ENCODE measurements around the gene DDX3X. TPM values are rescaled to one million over a fixed set of nuclear protein-coding genes. Genes with fewer than 3 reads are reported as not detected.

The DDX3X gene
- total RNA-seq, 1 experiment from 2014 or later = 228 TPM

DNA sequence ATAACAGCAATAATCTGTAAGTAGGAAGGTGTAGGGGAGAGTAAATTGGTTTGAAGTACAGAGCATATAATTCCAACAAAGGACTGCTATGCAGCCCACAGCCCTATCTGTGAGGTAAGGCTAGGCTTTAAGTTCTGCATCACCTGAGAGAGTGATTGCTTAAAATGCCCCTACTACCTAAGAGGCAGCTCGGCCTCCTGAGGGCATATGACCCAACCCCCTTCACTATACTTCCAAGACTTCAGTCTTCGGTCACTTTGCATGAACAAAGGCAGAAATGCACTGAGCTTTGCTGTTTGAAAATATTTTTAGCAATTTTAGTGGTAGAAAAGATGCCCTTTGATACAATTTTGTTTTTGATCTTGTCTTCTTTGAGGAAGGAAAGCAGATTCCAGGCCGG lies 4.9 kb upstream of the DDX3X start (continued):
- TF ChIP-seq, protein P1, sequence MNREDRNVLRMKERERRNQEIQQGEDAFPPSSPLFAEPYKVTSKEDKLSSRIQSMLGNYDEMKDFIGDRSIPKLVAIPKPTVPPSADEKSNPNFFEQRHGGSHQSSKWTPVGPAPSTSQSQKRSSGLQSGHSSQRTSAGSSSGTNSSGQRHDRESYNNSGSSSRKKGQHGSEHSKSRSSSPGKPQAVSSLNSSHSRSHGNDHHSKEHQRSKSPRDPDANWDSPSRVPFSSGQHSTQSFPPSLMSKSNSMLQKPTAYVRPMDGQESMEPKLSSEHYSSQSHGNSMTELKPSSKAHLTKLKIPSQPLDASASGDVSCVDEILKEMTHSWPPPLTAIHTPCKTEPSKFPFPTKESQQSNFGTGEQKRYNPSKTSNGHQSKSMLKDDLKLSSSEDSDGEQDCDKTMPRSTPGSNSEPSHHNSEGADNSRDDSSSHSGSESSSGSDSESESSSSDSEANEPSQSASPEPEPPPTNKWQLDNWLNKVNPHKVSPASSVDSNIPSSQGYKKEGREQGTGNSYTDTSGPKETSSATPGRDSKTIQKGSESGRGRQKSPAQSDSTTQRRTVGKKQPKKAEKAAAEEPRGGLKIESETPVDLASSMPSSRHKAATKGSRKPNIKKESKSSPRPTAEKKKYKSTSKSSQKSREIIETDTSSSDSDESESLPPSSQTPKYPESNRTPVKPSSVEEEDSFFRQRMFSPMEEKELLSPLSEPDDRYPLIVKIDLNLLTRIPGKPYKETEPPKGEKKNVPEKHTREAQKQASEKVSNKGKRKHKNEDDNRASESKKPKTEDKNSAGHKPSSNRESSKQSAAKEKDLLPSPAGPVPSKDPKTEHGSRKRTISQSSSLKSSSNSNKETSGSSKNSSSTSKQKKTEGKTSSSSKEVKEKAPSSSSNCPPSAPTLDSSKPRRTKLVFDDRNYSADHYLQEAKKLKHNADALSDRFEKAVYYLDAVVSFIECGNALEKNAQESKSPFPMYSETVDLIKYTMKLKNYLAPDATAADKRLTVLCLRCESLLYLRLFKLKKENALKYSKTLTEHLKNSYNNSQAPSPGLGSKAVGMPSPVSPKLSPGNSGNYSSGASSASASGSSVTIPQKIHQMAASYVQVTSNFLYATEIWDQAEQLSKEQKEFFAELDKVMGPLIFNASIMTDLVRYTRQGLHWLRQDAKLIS (CRISPR knock-in tag; IDR thresholded peaks at IDR 0.05; ENCODE audit: borderline replicate concordance) = no peak
- no peak for TF ChIP-seq SP1 (CRISPR knock-in tag; conservative IDR thresholded peaks at IDR 0.05)
- no peak for TF ChIP-seq RORB (CRISPR knock-in tag; IDR thresholded peaks at IDR 0.05)
- TF ChIP-seq ZNF219 (CRISPR knock-in tag; IDR thresholded peaks at IDR 0.05; ENCODE audit: borderline replicate concordance) = no peak
- no peak for TF ChIP-seq NFE2L1 (CRISPR knock-in tag; IDR thresholded peaks at IDR 0.05)
- no peak for TF ChIP-seq NR1H2 (CRISPR knock-in tag; IDR thresholded peaks at IDR 0.05)

DNA sequence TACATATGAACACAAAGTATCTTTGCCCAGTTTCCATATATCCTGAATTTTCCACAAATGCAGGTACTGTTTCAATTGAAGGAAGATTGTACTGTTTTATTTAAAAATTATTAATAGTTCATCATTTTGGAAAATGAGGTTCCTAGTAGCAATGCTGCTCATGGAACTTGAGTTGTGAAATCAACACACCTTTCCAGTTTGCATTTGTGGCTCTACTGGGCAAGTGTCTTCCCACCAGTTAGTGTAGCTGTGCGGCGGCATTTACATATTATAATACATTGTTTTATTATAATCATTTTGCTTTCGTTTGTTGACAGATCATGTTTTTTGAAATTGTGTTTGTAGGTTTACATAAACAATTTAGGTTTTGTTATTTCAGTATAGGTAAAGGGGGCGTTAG lies 2.0 kb upstream of the DDX3X start:
- ChIA-PET POLR2A (no interaction called here), CTCF (no interaction called here)
- no peak for DNase-seq (ENCODE audit: low spot score)
- peak overlapping the region; percentile 86 for H3K4me3 Mint-ChIP-seq
- ATAC-seq = no peak
- H3K36me3 Mint-ChIP-seq = peaks cover 15% of the 10 kb centered on the region
- no peaks in the 10 kb centered on the region for H3K9me3 Mint-ChIP-seq
- no peaks in the 10 kb centered on the region for H3K27me3 Mint-ChIP-seq (ENCODE audit: low read depth)
- TF ChIP-seq, protein P2, sequence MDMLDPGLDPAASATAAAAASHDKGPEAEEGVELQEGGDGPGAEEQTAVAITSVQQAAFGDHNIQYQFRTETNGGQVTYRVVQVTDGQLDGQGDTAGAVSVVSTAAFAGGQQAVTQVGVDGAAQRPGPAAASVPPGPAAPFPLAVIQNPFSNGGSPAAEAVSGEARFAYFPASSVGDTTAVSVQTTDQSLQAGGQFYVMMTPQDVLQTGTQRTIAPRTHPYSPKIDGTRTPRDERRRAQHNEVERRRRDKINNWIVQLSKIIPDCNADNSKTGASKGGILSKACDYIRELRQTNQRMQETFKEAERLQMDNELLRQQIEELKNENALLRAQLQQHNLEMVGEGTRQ (CRISPR knock-in tag; IDR thresholded peaks at IDR 0.05) = no peak
- TF ChIP-seq, protein P3, sequence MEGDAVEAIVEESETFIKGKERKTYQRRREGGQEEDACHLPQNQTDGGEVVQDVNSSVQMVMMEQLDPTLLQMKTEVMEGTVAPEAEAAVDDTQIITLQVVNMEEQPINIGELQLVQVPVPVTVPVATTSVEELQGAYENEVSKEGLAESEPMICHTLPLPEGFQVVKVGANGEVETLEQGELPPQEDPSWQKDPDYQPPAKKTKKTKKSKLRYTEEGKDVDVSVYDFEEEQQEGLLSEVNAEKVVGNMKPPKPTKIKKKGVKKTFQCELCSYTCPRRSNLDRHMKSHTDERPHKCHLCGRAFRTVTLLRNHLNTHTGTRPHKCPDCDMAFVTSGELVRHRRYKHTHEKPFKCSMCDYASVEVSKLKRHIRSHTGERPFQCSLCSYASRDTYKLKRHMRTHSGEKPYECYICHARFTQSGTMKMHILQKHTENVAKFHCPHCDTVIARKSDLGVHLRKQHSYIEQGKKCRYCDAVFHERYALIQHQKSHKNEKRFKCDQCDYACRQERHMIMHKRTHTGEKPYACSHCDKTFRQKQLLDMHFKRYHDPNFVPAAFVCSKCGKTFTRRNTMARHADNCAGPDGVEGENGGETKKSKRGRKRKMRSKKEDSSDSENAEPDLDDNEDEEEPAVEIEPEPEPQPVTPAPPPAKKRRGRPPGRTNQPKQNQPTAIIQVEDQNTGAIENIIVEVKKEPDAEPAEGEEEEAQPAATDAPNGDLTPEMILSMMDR (IDR thresholded peaks at IDR 0.05) = no peak
- TF ChIP-seq ZNF232 (CRISPR knock-in tag; IDR thresholded peaks at IDR 0.05) (no peak), ZNF121 (CRISPR knock-in tag; IDR thresholded peaks at IDR 0.05) (no peak), JAZF1 (CRISPR knock-in tag; IDR thresholded peaks at IDR 0.05) (no peak), SOX15 (CRISPR knock-in tag; IDR thresholded peaks at IDR 0.05) (no peak), MXD4 (CRISPR knock-in tag; IDR thresholded peaks at IDR 0.05; ENCODE audit: borderline replicate concordance) (no peak), ZNF263 (CRISPR knock-in tag; IDR thresholded peaks at IDR 0.05; ENCODE audit: low read depth) (no peak)
- TF ChIP-seq, protein P4, sequence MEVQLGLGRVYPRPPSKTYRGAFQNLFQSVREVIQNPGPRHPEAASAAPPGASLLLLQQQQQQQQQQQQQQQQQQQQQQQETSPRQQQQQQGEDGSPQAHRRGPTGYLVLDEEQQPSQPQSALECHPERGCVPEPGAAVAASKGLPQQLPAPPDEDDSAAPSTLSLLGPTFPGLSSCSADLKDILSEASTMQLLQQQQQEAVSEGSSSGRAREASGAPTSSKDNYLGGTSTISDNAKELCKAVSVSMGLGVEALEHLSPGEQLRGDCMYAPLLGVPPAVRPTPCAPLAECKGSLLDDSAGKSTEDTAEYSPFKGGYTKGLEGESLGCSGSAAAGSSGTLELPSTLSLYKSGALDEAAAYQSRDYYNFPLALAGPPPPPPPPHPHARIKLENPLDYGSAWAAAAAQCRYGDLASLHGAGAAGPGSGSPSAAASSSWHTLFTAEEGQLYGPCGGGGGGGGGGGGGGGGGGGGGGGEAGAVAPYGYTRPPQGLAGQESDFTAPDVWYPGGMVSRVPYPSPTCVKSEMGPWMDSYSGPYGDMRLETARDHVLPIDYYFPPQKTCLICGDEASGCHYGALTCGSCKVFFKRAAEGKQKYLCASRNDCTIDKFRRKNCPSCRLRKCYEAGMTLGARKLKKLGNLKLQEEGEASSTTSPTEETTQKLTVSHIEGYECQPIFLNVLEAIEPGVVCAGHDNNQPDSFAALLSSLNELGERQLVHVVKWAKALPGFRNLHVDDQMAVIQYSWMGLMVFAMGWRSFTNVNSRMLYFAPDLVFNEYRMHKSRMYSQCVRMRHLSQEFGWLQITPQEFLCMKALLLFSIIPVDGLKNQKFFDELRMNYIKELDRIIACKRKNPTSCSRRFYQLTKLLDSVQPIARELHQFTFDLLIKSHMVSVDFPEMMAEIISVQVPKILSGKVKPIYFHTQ (CRISPR knock-in tag; IDR thresholded peaks at IDR 0.05) = no peak
- TF ChIP-seq, protein P5, sequence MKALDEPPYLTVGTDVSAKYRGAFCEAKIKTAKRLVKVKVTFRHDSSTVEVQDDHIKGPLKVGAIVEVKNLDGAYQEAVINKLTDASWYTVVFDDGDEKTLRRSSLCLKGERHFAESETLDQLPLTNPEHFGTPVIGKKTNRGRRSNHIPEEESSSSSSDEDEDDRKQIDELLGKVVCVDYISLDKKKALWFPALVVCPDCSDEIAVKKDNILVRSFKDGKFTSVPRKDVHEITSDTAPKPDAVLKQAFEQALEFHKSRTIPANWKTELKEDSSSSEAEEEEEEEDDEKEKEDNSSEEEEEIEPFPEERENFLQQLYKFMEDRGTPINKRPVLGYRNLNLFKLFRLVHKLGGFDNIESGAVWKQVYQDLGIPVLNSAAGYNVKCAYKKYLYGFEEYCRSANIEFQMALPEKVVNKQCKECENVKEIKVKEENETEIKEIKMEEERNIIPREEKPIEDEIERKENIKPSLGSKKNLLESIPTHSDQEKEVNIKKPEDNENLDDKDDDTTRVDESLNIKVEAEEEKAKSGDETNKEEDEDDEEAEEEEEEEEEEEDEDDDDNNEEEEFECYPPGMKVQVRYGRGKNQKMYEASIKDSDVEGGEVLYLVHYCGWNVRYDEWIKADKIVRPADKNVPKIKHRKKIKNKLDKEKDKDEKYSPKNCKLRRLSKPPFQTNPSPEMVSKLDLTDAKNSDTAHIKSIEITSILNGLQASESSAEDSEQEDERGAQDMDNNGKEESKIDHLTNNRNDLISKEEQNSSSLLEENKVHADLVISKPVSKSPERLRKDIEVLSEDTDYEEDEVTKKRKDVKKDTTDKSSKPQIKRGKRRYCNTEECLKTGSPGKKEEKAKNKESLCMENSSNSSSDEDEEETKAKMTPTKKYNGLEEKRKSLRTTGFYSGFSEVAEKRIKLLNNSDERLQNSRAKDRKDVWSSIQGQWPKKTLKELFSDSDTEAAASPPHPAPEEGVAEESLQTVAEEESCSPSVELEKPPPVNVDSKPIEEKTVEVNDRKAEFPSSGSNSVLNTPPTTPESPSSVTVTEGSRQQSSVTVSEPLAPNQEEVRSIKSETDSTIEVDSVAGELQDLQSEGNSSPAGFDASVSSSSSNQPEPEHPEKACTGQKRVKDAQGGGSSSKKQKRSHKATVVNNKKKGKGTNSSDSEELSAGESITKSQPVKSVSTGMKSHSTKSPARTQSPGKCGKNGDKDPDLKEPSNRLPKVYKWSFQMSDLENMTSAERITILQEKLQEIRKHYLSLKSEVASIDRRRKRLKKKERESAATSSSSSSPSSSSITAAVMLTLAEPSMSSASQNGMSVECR (CRISPR knock-in tag; IDR thresholded peaks at IDR 0.05; ENCODE audit: borderline replicate concordance) = no peak
- H3K27ac Mint-ChIP-seq = peak overlapping the region; percentile 98
- peaks cover 39% of the 10 kb centered on the region for H3K4me1 Mint-ChIP-seq
